Measurements from ENCODE around the gene RHEBL1.

DNA sequence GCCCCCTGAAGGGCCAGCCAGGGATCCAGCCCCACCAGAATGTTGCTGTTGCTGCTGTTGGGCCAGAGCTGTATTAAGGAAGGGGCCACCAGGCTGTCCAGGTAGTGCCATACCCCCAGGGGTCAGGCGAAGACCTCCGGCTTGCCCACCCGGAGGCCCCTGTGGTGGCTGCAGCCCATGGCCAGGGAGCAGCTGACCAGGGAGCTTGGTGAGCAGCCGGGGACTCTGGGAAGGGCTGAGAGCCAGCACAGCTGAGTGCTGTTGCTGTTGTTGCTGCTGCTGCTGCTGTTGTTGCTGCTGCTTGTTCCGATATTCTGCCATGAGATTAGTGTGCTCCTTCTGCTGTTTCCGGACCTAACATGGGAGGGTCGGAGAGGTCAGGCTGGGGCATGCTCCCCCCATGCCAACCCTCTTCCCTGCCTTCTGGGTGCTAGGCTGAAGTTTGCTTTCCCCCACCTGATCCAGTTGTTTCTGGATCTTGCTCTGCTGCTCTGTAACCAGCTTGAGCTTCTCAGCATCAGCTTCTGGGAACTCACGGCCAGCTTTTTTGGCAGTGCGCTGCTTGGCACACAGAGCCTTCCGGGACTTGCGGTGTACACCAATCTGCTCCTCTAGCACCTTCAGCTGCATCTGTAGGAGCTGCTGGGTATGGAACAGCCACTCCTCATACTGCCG is 36.0 kb downstream of the RHEBL1 start:
- TF ChIP-seq, protein P1, sequence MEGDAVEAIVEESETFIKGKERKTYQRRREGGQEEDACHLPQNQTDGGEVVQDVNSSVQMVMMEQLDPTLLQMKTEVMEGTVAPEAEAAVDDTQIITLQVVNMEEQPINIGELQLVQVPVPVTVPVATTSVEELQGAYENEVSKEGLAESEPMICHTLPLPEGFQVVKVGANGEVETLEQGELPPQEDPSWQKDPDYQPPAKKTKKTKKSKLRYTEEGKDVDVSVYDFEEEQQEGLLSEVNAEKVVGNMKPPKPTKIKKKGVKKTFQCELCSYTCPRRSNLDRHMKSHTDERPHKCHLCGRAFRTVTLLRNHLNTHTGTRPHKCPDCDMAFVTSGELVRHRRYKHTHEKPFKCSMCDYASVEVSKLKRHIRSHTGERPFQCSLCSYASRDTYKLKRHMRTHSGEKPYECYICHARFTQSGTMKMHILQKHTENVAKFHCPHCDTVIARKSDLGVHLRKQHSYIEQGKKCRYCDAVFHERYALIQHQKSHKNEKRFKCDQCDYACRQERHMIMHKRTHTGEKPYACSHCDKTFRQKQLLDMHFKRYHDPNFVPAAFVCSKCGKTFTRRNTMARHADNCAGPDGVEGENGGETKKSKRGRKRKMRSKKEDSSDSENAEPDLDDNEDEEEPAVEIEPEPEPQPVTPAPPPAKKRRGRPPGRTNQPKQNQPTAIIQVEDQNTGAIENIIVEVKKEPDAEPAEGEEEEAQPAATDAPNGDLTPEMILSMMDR (IDR thresholded peaks at IDR 0.05; ENCODE audit: low read depth, low read length, missing input control), result no peak
- no peak for TF ChIP-seq REST (IDR thresholded peaks at IDR 0.05)
- TF ChIP-seq GABPA (IDR thresholded peaks at IDR 0.05 in 1 of 2, conservative IDR thresholded peaks at IDR 0.05 in 1 of 2), result no peak
- no peak for TF ChIP-seq JUND (IDR thresholded peaks at IDR 0.05)
- TF ChIP-seq EGR1 (IDR thresholded peaks at IDR 0.05; ENCODE audit: low read depth in 2 of 2), result no peak
- TF ChIP-seq RAD21 (IDR thresholded peaks at IDR 0.05), result no peak
